ENCODE results near the gene CP. TPM values are rescaled to one million over a fixed set of nuclear protein-coding genes. Genes with fewer than 3 reads are reported as not detected.

CP gene
- polyA plus RNA-seq, 1 experiment = 0.10 TPM

DNA sequence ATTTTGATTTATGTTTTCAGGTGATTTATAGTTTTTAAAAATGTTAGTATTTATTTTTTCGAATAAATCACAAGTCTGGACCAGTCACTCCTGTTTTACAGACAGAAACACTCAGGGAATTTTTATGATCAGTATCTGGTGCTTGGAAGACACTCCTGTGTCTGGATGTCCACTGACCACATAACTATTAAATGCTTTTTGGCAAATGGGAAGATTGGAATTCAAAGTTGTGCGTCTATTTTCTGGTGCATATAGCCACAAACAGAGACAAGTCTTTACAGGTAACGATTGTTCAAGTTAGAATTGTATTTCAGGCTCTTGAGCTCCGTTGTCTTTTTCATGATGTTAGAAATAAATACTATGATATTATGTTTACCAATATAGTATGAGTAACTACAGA, 12.2 kb downstream of the CP start:
- H3K27me3 ChIP-seq (ENCODE audit: control insufficient read depth, insufficient read depth, low read length) = no peaks in the 10 kb centered on the region
- H3K27ac ChIP-seq (ENCODE audit: low read depth, low read length) = no peak overlapping the region
- TF ChIP-seq, protein P1, sequence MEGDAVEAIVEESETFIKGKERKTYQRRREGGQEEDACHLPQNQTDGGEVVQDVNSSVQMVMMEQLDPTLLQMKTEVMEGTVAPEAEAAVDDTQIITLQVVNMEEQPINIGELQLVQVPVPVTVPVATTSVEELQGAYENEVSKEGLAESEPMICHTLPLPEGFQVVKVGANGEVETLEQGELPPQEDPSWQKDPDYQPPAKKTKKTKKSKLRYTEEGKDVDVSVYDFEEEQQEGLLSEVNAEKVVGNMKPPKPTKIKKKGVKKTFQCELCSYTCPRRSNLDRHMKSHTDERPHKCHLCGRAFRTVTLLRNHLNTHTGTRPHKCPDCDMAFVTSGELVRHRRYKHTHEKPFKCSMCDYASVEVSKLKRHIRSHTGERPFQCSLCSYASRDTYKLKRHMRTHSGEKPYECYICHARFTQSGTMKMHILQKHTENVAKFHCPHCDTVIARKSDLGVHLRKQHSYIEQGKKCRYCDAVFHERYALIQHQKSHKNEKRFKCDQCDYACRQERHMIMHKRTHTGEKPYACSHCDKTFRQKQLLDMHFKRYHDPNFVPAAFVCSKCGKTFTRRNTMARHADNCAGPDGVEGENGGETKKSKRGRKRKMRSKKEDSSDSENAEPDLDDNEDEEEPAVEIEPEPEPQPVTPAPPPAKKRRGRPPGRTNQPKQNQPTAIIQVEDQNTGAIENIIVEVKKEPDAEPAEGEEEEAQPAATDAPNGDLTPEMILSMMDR (IDR thresholded peaks at IDR 0.05; ENCODE audit: low read depth, low read length) = no peak
- ChIA-PET POLR2A (no interaction called here), CTCF (no interaction called here)
- H3K9me3 ChIP-seq (ENCODE audit: control insufficient read depth, insufficient read depth, low read length) = no peaks in the 10 kb centered on the region
- no peak overlapping the region for H3K4me3 ChIP-seq (ENCODE audit: low read depth, low read length)
- DNase-seq (ENCODE audit: low read depth, low spot score) = no peak

- ChIA-PET CTCF (no interaction called here), POLR2A (no interaction called here)
- DNase-seq (ENCODE audit: low read depth, low spot score) = no peak
- no peaks in the 10 kb centered on the region for H3K27me3 ChIP-seq (ENCODE audit: control insufficient read depth, insufficient read depth, low read length)
- TF ChIP-seq, protein P1 (IDR thresholded peaks at IDR 0.05; ENCODE audit: low read depth, low read length) = no peak
- H3K27ac ChIP-seq (ENCODE audit: low read depth, low read length) = no peak overlapping the region
- no peaks in the 10 kb centered on the region for H3K9me3 ChIP-seq (ENCODE audit: control insufficient read depth, insufficient read depth, low read length)
- H3K4me3 ChIP-seq (ENCODE audit: low read depth, low read length) = no peak overlapping the region
Observed at GRCh38 chr3:149207475-149207874, 14.2 kb downstream of the CP start.

GRCh38 chr3:149204390-149204991, 17.1 kb downstream of the CP start:
- Histone ChIP-seq H3K4me3 (ENCODE audit: low read depth, low read length) (no peak overlapping the region), H3K27ac (ENCODE audit: low read depth, low read length) (no peak overlapping the region), H3K9me3 (ENCODE audit: control insufficient read depth, insufficient read depth, low read length) (no peaks in the 10 kb centered on the region), H3K27me3 (ENCODE audit: control insufficient read depth, insufficient read depth, low read length) (no peaks in the 10 kb centered on the region)
- TF ChIP-seq, protein P1 (IDR thresholded peaks at IDR 0.05; ENCODE audit: low read depth, low read length) = no peak
- no peak for DNase-seq (ENCODE audit: low read depth, low spot score)
- CTCF ChIA-PET = interaction anchor here (1.7 kb wide), 1 partner anchor 249 kb away, joined by 4 read pairs; no protein-coding TSS in a partner anchor
- POLR2A ChIA-PET = no interaction called here

GRCh38 chr3:149203758-149204157, 17.9 kb downstream of the CP start:
- Histone ChIP-seq H3K27me3 (ENCODE audit: control insufficient read depth, insufficient read depth, low read length) (no peaks in the 10 kb centered on the region), H3K9me3 (ENCODE audit: control insufficient read depth, insufficient read depth, low read length) (no peaks in the 10 kb centered on the region), H3K4me3 (ENCODE audit: low read depth, low read length) (no peak overlapping the region), H3K27ac (ENCODE audit: low read depth, low read length) (no peak overlapping the region)
- TF ChIP-seq, protein P1 (IDR thresholded peaks at IDR 0.05; ENCODE audit: low read depth, low read length) = no peak
- CTCF ChIA-PET = no interaction called here
- POLR2A ChIA-PET = no interaction called here
- no peak for DNase-seq (ENCODE audit: low read depth, low spot score)

GRCh38 chr3:149199474-149199873, 22.2 kb downstream of the CP start:
- Histone ChIP-seq H3K27ac (ENCODE audit: low read depth, low read length) (no peak overlapping the region), H3K27me3 (ENCODE audit: control insufficient read depth, insufficient read depth, low read length) (no peaks in the 10 kb centered on the region), H3K4me3 (ENCODE audit: low read depth, low read length) (no peak overlapping the region), H3K9me3 (ENCODE audit: control insufficient read depth, insufficient read depth, low read length) (no peaks in the 10 kb centered on the region)
- TF ChIP-seq, protein P1 (IDR thresholded peaks at IDR 0.05; ENCODE audit: low read depth, low read length) = no peak
- no peak for DNase-seq (ENCODE audit: low read depth, low spot score)
- CTCF ChIA-PET = no interaction called here
- POLR2A ChIA-PET = no interaction called here

Data from AG04450 (cell line).